PFSK-1 (cell line): ENCODE measurements around the gene XYLT1.

Experiments
- SIN3A ChIP-seq: IDR thresholded peaks from 2 replicates; pipeline ENCODE4 v1.6.1; 2012; ENCODE audit warnings: mild to moderate bottlenecking, low read length, moderate library complexity, borderline replicate concordance; ENCODE audit not compliant: insufficient read depth
- TAF1 ChIP-seq: IDR thresholded peaks from 2 replicates; pipeline ENCODE4 v1.6.1; 2012; ENCODE audit warnings: low read length, control low read depth, borderline replicate concordance; ENCODE audit not compliant: insufficient read depth

DNA sequence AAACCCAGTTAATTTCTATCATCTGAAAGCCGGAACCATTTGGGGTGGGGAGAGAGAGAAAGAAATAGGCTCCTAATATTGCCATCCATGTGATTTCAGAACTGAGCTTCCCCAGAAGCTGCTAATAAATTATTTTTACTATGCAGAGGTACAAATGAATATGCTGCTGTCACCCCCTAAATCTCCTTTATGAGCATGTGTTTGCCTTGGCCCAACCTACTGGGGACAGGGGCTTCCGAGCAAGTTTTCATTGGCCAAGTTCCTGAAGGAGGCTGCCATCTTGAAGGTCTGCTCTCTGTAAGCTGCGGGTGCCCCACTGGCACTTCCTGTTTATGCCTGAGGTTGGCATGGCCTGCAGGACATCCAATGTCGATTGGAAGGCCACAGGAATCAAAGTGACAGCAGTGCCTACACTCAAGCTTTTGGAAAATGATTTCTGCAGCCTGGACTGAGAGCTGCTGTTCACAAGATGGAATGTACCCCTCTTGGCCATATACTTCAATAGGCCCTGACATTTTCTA is 194.7 kb downstream of the XYLT1 start:
- TF ChIP-seq TAF1 (no peak), SIN3A (no peak)
